HAP-1 (cell line): ENCODE measurements around the gene SNTB2.
"Not testable (repeated sequence)": the region's sequence is repeated elsewhere in the genome, so short reads cannot be mapped to it uniquely, and the experiment has no call there.

ENCODE experiments used
- DNase-seq, 2 experiments: peaks; one replicate each; pipeline ENCODE4 v3.0.0-alpha.2; 2016 to 2020; ENCODE audit warnings: low spot score in 2 of 2
- H3K27me3 ChIP-seq: fragments of 250-450 bp; sonication (Bioruptor Pico); 2 replicates; pipeline ENCODE4 v1.5.1; 2020; ENCODE audit warnings: low read depth, mild to moderate bottlenecking, moderate library complexity
- H3K36me3 ChIP-seq: fragments of 250-450 bp; sonication (Bioruptor Pico); replicated peaks from 2 replicates; pipeline ENCODE4 v1.5.1; 2020; ENCODE audit warnings: mild to moderate bottlenecking
- H3K4me1 ChIP-seq: fragments of 250-450 bp; sonication (Bioruptor Pico); 2 replicates; pipeline ENCODE4 v1.5.1; 2020; ENCODE audit warnings: mild to moderate bottlenecking
- H3K4me3 ChIP-seq: fragments of 250-450 bp; sonication (Bioruptor Pico); 2 replicates; pipeline ENCODE4 v1.5.1; 2020; ENCODE audit warnings: mild to moderate bottlenecking, moderate library complexity
- H3K9me3 ChIP-seq: fragments of 250-450 bp; sonication (Bioruptor Pico); 2 replicates; pipeline ENCODE4 v1.5.1; 2020; ENCODE audit warnings: mild to moderate bottlenecking, moderate library complexity
- in situ Hi-C: fragments of 300-500 bp; cut with MboI; formaldehyde crosslinking; loops from 3 replicates; pipeline ENCODE4 v1.14.3; 2020; ENCODE audit warnings: low sequenced_read_pairs, inconsistent platforms, mixed read lengths

SNTB2 gene

GRCh38 chr16:69186642-69187445 is at the start of gene SNTB2:
Gene SNTB2, plus strand, starts transcription at chr16:69187164. Its CDS starts 3 bp downstream, at chr16:69187167.
- peaks cover 24% of the 10 kb centered on the region for H3K4me1 ChIP-seq
- H3K4me3 ChIP-seq: peak within 1 kb of the TSS; percentile 69
- DNase-seq: peak; percentile 85 to 96
- H3K36me3 ChIP-seq: peaks cover 3% of the 10 kb centered on the region; the same call in 1 of the 2 replicates
- H3K27me3 ChIP-seq: no peaks in the 10 kb centered on the region
- no peaks in the 10 kb centered on the region for H3K9me3 ChIP-seq
- in situ Hi-C loops: no loop called here

- no peak for DNase-seq
- H3K4me1 ChIP-seq: peaks cover 6% of the 10 kb centered on the region; the same call in 1 of the 2 replicates
- H3K4me3 ChIP-seq: no peak overlapping the region
- H3K36me3 ChIP-seq: peaks cover 76% of the 10 kb centered on the region
- no peaks in the 10 kb centered on the region for H3K27me3 ChIP-seq
- in situ Hi-C loops: no loop called here
- no peaks in the 10 kb centered on the region for H3K9me3 ChIP-seq
These were observed 48.4 kb upstream of the SNTB2 start for GRCh38 chr16:69138608-69139007.

- H3K4me3 ChIP-seq, H3K9me3 ChIP-seq, in situ Hi-C loops, H3K27me3 ChIP-seq, H3K4me1 ChIP-seq, DNase-seq: not testable (repeated sequence)
- peaks cover 81% of the 10 kb centered on the region for H3K36me3 ChIP-seq
These were observed 47.5 kb upstream of the SNTB2 start for GRCh38 chr16:69139464-69139863.

- H3K9me3 ChIP-seq: no peaks in the 10 kb centered on the region
- no peaks in the 10 kb centered on the region for H3K27me3 ChIP-seq
- H3K4me1 ChIP-seq: no peaks in the 10 kb centered on the region
- H3K36me3 ChIP-seq: peaks cover 88% of the 10 kb centered on the region
- in situ Hi-C loops: loop anchor here (10.0 kb wide), 1 partner anchor 144 kb away; no protein-coding TSS in a partner anchor
- H3K4me3 ChIP-seq: no peak overlapping the region
- DNase-seq: no peak
These were observed 46.0 kb upstream of the SNTB2 start for GRCh38 chr16:69141014-69141413.

- Histone ChIP-seq H3K27me3 (no peaks in the 10 kb centered on the region), H3K36me3 (peaks cover 84% of the 10 kb centered on the region), H3K9me3 (no peaks in the 10 kb centered on the region), H3K4me3 (no peak overlapping the region), H3K4me1 (no peaks in the 10 kb centered on the region)
- no peak for DNase-seq
- in situ Hi-C loops: loop anchor here (10.0 kb wide), 1 partner anchor 143 kb away; no protein-coding TSS in a partner anchor
These were observed 45.0 kb upstream of the SNTB2 start for GRCh38 chr16:69141936-69142335.

- DNase-seq: peak in 1 of 2 experiments; percentile 31
- no peak overlapping the region for H3K4me3 ChIP-seq
- H3K4me1 ChIP-seq: no peaks in the 10 kb centered on the region
- in situ Hi-C loops: loop anchor here (10.0 kb wide), 1 partner anchor 142 kb away; no protein-coding TSS in a partner anchor
- H3K9me3 ChIP-seq: no peaks in the 10 kb centered on the region
- H3K27me3 ChIP-seq: no peaks in the 10 kb centered on the region
- peaks cover 78% of the 10 kb centered on the region for H3K36me3 ChIP-seq
These were observed 43.8 kb upstream of the SNTB2 start for GRCh38 chr16:69143116-69143515.

GRCh38 chr16:69145658-69146057 is 41.3 kb upstream of the SNTB2 start:
- DNase-seq: no peak
- H3K4me3 ChIP-seq: no peak overlapping the region
- H3K36me3 ChIP-seq: peaks cover 68% of the 10 kb centered on the region
- in situ Hi-C loops: loop anchor here (10.0 kb wide), 1 partner anchor 139 kb away; no protein-coding TSS in a partner anchor
- no peaks in the 10 kb centered on the region for H3K4me1 ChIP-seq
- H3K9me3 ChIP-seq: no peaks in the 10 kb centered on the region
- no peaks in the 10 kb centered on the region for H3K27me3 ChIP-seq

GRCh38 chr16:69149621-69150020 is 37.3 kb upstream of the SNTB2 start:
- H3K36me3 ChIP-seq: peaks cover 70% of the 10 kb centered on the region
- H3K4me1 ChIP-seq, H3K27me3 ChIP-seq, DNase-seq, H3K4me3 ChIP-seq, H3K9me3 ChIP-seq: not testable (repeated sequence)
- in situ Hi-C loops: loop anchor here (10.0 kb wide), 1 partner anchor 135 kb away; no protein-coding TSS in a partner anchor

- in situ Hi-C loops: no loop called here
- no peaks in the 10 kb centered on the region for H3K9me3 ChIP-seq
These were observed 36.7 kb upstream of the SNTB2 start for GRCh38 chr16:69150146-69150865.

GRCh38 chr16:69157196-69157595 is 29.8 kb upstream of the SNTB2 start:
- Histone ChIP-seq H3K4me1 (no peaks in the 10 kb centered on the region), H3K4me3 (no peak overlapping the region), H3K27me3 (no peaks in the 10 kb centered on the region), H3K9me3 (no peaks in the 10 kb centered on the region), H3K36me3 (peaks cover 87% of the 10 kb centered on the region)
- in situ Hi-C loops: no loop called here
- DNase-seq: no peak

More at GRCh38 chr16:69150146-69150865, 36.7 kb upstream of the SNTB2 start:
- H3K4me1 ChIP-seq: no peaks in the 10 kb centered on the region
- peaks cover 73% of the 10 kb centered on the region for H3K36me3 ChIP-seq
- no peak overlapping the region for H3K4me3 ChIP-seq
- DNase-seq: peak; percentile 63 to 76
- no peaks in the 10 kb centered on the region for H3K27me3 ChIP-seq

GRCh38 chr16:69160192-69160591 is 26.8 kb upstream of the SNTB2 start:
- no peaks in the 10 kb centered on the region for H3K4me1 ChIP-seq
- in situ Hi-C loops: no loop called here
- no peaks in the 10 kb centered on the region for H3K9me3 ChIP-seq
- no peak overlapping the region for H3K4me3 ChIP-seq
- no peaks in the 10 kb centered on the region for H3K27me3 ChIP-seq
- H3K36me3 ChIP-seq: peaks cover 77% of the 10 kb centered on the region
- DNase-seq: no peak

GRCh38 chr16:69165584-69165983 is 21.4 kb upstream of the SNTB2 start:
- DNase-seq: no peak
- Histone ChIP-seq H3K27me3 (no peaks in the 10 kb centered on the region), H3K4me1 (no peaks in the 10 kb centered on the region), H3K4me3 (no peak overlapping the region), H3K9me3 (no peaks in the 10 kb centered on the region), H3K36me3 (peaks cover 78% of the 10 kb centered on the region)
- in situ Hi-C loops: no loop called here

GRCh38 chr16:69166221-69166833 is 20.6 kb upstream of the SNTB2 start:
- in situ Hi-C loops: no loop called here
- no peak overlapping the region for H3K4me3 ChIP-seq
- H3K4me1 ChIP-seq: no peaks in the 10 kb centered on the region
- no peak for DNase-seq
- no peaks in the 10 kb centered on the region for H3K27me3 ChIP-seq
- no peaks in the 10 kb centered on the region for H3K9me3 ChIP-seq
- H3K36me3 ChIP-seq: peaks cover 76% of the 10 kb centered on the region
